Measurements from ENCODE around the gene NMNAT2. TPM values are rescaled to one million over a fixed set of nuclear protein-coding genes. Genes with fewer than 3 reads are reported as not detected.

Gene NMNAT2
- total RNA-seq, 4 donors from 2014 or later: 0.10 to 0.29 (median 0.26) TPM; not detected in 1

DNA sequence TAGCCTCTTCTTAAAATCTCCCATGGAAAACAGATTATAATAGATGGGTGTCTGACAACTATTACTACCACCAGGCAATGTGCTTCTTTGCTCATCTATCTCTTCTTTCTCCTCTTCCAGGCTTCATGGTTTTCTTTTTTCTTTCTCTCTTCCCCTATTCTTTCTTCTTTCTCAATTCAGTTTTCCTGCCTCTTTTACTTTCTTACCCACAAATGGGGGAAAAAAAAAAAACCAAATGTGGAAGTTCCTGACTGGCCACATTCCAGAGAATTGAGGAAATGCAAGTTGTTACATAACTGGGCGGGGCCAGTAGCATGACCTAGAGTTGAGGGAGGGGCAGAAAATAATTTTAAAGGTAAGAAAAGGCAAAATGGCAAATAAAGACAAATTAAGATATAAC is 43.2 kb upstream of the NMNAT2 start:
- DNase-seq (no peak), ATAC-seq (no peak)
- Histone ChIP-seq H3K27me3 (peaks cover 0 to 6% (median 3%) of the 10 kb centered on the region in 3 donors), H3K36me3 (no peaks in the 10 kb centered on the region), H3K4me3 (no peak overlapping the region), H3K9me3 (no peaks in the 10 kb centered on the region), H3K4me1 (no peaks in the 10 kb centered on the region), H3K27ac (no peak overlapping the region)
- in situ Hi-C loops (cut with MboI; ENCODE audit: low sequenced_read_pairs in 4 of 4) (loop anchor here in 3 of 4 donors (10.0 to 25.0 kb wide), 4 partner anchors 83 to 451 kb away; no protein-coding TSS in a partner anchor), intact Hi-C loops (cut with DNase I; ENCODE audit: low total_unique reads) (loop anchor here (10.0 kb wide), 1 partner anchor 507 kb away; the partner anchor contains the start of gene SHCBP1L)
- TF ChIP-seq POLR2A (IDR thresholded peaks at IDR 0.05): no peak
- TF ChIP-seq, protein P1, sequence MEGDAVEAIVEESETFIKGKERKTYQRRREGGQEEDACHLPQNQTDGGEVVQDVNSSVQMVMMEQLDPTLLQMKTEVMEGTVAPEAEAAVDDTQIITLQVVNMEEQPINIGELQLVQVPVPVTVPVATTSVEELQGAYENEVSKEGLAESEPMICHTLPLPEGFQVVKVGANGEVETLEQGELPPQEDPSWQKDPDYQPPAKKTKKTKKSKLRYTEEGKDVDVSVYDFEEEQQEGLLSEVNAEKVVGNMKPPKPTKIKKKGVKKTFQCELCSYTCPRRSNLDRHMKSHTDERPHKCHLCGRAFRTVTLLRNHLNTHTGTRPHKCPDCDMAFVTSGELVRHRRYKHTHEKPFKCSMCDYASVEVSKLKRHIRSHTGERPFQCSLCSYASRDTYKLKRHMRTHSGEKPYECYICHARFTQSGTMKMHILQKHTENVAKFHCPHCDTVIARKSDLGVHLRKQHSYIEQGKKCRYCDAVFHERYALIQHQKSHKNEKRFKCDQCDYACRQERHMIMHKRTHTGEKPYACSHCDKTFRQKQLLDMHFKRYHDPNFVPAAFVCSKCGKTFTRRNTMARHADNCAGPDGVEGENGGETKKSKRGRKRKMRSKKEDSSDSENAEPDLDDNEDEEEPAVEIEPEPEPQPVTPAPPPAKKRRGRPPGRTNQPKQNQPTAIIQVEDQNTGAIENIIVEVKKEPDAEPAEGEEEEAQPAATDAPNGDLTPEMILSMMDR (IDR thresholded peaks at IDR 0.05 in 4 of 5, conservative IDR thresholded peaks at IDR 0.05 in 1 of 5): no peak

DNA sequence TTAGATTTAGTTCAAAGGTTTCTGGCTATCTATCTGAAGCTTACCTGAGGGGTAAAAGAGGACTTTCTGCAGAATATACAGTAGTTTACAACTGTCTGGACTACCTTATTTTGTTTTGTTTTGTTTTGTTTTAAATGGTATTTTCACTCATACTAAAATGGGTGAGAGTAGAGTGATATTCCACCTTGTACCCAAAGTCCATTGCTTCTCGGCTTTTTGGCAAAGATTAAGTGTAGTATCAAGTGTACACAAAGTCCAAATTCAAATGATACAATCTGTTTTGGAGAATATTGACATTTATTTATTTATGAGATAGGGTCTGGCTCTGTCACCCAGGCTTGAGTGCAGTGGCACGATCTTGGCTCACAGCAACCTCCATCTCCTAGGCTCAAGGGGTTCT is 42.4 kb upstream of the NMNAT2 start:
- Histone ChIP-seq H3K27ac (no peak overlapping the region), H3K9me3 (no peaks in the 10 kb centered on the region), H3K36me3 (no peaks in the 10 kb centered on the region), H3K4me1 (no peaks in the 10 kb centered on the region), H3K27me3 (peaks cover 0 to 6% (median 3%) of the 10 kb centered on the region in 3 donors), H3K4me3 (no peak overlapping the region)
- no peak for ATAC-seq
- TF ChIP-seq, protein P1 (IDR thresholded peaks at IDR 0.05 in 4 of 5, conservative IDR thresholded peaks at IDR 0.05 in 1 of 5): no peak
- TF ChIP-seq POLR2A (IDR thresholded peaks at IDR 0.05): no peak
- no peak for DNase-seq
- in situ Hi-C loops (cut with MboI; ENCODE audit: low sequenced_read_pairs in 4 of 4): loop anchor here in 3 of 4 donors (10.0 to 25.0 kb wide), 4 partner anchors 84 to 452 kb away; no protein-coding TSS in a partner anchor
- intact Hi-C loops (cut with DNase I; ENCODE audit: low total_unique reads): loop anchor here (10.0 kb wide), 1 partner anchor 506 kb away; the partner anchor contains the start of gene SHCBP1L

DNA sequence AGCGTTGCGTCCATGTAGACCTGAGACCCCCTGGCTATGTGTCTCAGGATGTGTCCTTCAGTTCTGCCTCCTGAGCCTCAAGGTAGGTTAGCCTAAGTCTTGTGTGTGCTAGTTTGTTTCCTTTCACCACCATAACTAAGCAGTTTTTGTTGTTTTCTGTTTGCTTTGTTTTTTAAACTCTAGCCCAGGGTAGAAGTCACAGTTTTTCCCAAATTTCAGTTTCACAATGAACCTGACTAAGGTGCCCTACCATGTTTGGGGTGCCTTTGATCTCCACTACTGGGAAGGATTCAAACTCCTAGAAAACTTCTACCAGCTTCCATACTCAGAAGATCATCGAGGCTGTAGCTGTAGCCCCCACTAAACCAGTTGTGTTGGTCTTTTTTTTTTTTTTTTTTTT is 39.3 kb upstream of the NMNAT2 start:
- ATAC-seq (no peak), DNase-seq (no peak)
- in situ Hi-C loops (cut with MboI; ENCODE audit: low sequenced_read_pairs in 4 of 4) (loop anchor here in 2 of 4 donors (25.0 kb wide), 3 partner anchors 155 to 455 kb away; no protein-coding TSS in a partner anchor), intact Hi-C loops (cut with DNase I; ENCODE audit: low total_unique reads) (no loop called here)
- no peaks in the 10 kb centered on the region for H3K27me3 ChIP-seq
- H3K4me1 ChIP-seq: no peaks in the 10 kb centered on the region
- no peaks in the 10 kb centered on the region for H3K36me3 ChIP-seq
- no peak for TF ChIP-seq POLR2A (IDR thresholded peaks at IDR 0.05)
- no peaks in the 10 kb centered on the region for H3K9me3 ChIP-seq
- H3K27ac ChIP-seq: no peak overlapping the region
- H3K4me3 ChIP-seq: no peak overlapping the region

DNA sequence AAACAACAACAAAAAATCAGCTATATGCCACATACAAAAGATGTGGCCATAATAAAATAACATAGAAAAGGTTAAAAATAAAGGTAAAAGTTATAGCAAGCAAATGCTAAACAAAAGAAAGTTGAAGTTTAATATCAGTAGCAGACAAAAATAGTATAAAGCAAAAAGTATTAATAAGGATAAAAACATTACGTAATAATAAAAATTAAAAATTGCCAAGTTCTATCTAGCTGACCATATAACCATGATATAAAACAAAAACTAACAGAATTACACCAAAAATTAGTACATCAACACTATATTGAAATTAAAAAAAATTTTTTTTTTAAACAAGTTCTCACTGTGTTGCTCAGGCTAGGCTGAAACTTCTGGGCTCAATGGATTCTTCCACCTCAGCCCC is 38.6 kb upstream of the NMNAT2 start:
- no peak for ATAC-seq
- intact Hi-C loops (cut with DNase I; ENCODE audit: low total_unique reads): no loop called here

DNA sequence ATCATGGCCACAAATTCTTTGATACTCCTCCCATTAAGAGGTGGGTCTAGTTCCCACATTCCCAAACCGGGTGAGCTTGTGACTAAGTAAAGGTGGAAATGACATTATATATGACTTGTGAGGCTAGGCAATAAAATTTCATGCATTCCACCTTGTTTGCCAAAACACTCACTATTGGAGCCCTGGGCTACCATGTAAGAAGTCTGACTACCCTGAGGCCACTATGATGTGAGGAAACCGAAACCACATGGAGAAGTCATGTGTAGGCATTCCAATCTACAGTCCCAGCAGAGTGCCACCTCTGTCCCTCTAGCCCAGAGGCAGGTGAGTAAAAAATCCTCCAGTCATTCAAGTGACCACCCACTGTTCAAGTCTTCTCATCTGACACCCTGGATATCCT is 36.2 kb upstream of the NMNAT2 start:
- no peak for TF ChIP-seq POLR2A (IDR thresholded peaks at IDR 0.05)
- TF ChIP-seq, protein P1 (IDR thresholded peaks at IDR 0.05 in 4 of 5, conservative IDR thresholded peaks at IDR 0.05 in 1 of 5): no peak
- intact Hi-C loops (cut with DNase I; ENCODE audit: low total_unique reads) (no loop called here), in situ Hi-C loops (cut with MboI; ENCODE audit: low sequenced_read_pairs in 4 of 4) (loop anchor here in 2 of 4 donors (25.0 kb wide), 3 partner anchors 158 to 458 kb away; no protein-coding TSS in a partner anchor)
- Histone ChIP-seq H3K36me3 (no peaks in the 10 kb centered on the region), H3K4me3 (no peak overlapping the region), H3K4me1 (no peaks in the 10 kb centered on the region), H3K27me3 (no peaks in the 10 kb centered on the region), H3K9me3 (no peaks in the 10 kb centered on the region), H3K27ac (no peak overlapping the region)
- ATAC-seq: no peak
- DNase-seq: no peak

More for the DNA sequence above, 38.6 kb upstream of the NMNAT2 start:
- Histone ChIP-seq H3K27ac (no peak overlapping the region), H3K27me3 (no peaks in the 10 kb centered on the region), H3K36me3 (no peaks in the 10 kb centered on the region), H3K4me3 (no peak overlapping the region), H3K9me3 (no peaks in the 10 kb centered on the region), H3K4me1 (no peaks in the 10 kb centered on the region)
- no peak for DNase-seq
- in situ Hi-C loops (cut with MboI; ENCODE audit: low sequenced_read_pairs in 4 of 4): loop anchor here in 2 of 4 donors (25.0 kb wide), 3 partner anchors 155 to 455 kb away; no protein-coding TSS in a partner anchor
- TF ChIP-seq, protein P1 (IDR thresholded peaks at IDR 0.05 in 4 of 5, conservative IDR thresholded peaks at IDR 0.05 in 1 of 5): no peak
- TF ChIP-seq POLR2A (IDR thresholded peaks at IDR 0.05): no peak
